ENCODE data around the gene TMBIM1.
A peak's percentile ranks its signal among the peaks of the same experiment; 100 is the strongest.
"Not testable (repeated sequence)": the region's sequence is repeated elsewhere in the genome, so short reads cannot be mapped to it uniquely, and the experiment has no call there.

TMBIM1 gene

DNA sequence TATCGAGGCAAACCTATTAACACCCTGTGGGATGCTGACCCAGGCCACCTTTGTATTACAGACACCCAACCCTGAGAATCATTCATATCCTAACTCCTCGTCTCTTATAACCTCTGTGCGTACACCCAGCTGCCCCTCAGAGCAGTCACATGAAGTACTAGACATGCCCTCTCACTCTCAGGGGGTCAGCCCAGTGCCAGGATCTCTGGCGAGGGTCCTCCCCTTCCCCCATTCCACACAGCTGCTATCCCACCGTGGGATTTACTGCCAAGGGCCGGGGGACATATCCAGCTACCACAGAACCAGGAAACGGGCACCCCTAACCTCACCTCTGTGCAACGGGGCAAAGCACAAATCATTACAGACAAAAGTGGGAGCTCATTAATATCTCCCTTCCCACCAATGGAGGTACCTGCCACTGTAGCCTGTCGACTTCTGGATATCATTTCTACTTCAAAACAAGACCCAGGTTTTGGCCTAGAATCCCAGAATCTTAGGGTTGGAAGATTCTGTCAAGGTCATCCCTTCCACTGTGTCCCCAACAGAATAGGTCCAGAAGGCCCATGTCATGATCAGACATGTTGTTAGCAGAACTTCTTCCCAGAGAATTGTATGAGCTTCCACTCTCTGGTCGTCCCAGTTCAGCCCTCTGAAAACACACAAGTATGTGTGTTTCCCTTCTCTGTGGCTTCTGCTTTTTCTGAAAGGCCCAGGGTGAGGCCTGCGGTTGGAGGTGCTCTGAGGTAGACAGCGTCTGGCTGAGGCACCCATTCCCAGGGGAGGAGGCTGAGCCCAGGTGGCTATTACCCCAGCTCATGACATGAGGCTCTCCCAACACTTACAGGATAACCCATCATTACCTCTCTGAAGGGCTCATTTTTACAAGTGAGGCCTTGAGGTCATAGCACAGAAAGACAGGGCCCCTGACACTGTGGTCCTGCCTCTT is 1.7 kb downstream of the TMBIM1 start:
- peak; percentile 43 for DNase-seq

DNA sequence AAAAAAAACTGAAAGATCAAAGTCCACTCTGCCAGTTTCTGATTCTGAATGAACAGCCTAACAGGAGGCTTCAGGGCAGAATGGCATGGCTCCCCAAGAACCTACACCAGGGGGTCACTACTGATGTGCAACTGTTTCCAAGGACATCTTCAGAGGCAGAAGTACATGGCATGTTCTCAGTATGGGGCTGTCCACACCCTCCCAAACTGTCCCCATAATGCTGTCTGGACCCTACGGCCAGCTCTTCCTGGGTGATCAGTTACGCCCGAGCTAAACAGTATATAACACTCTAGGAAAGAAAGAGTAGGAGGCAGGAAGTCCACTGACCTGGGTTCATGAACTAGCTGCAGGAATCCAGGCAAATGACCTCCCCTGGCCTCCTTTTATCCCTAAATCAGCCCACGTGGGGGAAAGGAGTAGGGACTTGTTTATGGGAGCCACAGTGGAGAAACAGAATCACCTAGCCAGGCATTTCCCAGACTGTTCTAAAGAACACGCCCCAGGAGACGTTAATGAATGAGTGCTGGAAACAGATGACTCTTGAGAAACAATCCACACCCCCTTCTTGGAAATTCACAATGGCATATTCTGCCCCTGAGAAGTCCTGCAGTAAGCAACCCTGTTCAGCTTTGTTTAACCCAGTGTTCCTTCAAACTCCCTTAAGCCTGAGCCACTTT is 2.5 kb downstream of the TMBIM1 start:
- no peak for DNase-seq

GRCh38 chr2:218286570-218287459 is 5.5 kb downstream of the TMBIM1 start:
- DNase-seq, result peak; percentile 96

DNA sequence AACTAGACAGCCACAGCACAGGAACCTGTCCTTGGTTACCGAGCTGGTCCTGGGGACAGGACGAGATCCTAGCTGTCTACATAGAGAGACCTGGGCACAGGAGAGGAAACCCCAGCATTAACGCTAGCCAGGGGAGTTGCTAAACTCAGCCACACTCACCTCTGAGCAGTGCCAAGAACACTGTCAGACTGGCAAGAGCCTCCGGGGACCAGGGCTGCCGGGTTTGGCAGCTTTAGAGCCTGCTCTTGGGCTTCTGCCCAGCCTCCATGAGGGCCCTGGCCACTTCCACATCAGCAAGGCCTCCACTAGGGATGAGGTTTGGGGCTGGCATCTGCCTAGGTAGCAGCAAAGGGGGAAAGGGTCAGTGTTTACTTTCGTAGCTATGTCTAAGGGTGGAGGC is 6.7 kb downstream of the TMBIM1 start:
- peak; percentile 51 for DNase-seq

GRCh38 chr2:218284106-218284811 is 8.0 kb downstream of the TMBIM1 start:
- no peak for DNase-seq

GRCh38 chr2:218282173-218282991 is 9.9 kb downstream of the TMBIM1 start:
- peak; percentile 57 for DNase-seq

GRCh38 chr2:218281449-218281848 is 10.9 kb downstream of the TMBIM1 start:
- DNase-seq, result no peak

GRCh38 chr2:218280260-218280870 is 11.9 kb downstream of the TMBIM1 start:
- no peak for DNase-seq

- DNase-seq, result no peak
Measured at GRCh38 chr2:218278531-218279360, 13.6 kb downstream of the TMBIM1 start.

DNA sequence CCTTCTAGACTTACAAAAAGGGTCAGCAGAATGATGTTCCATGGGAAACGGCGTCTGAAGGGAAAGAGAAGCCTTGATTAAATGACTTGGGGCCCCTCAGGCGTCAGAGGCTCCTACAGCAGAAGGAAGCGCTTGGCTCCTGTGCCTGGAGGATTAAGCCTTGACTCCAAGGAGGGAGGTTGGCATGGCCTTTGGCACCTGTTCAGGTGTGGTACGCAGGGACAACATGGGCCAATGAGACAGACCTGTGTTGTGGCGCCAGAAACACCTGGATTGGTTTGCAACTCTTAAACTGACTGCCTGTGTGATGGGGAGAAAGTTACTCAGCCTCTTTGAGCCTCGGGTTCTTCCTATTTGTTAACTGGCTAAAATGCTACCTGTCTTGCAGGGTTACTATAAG is 14.4 kb downstream of the TMBIM1 start:
- DNase-seq, result no peak

DNA sequence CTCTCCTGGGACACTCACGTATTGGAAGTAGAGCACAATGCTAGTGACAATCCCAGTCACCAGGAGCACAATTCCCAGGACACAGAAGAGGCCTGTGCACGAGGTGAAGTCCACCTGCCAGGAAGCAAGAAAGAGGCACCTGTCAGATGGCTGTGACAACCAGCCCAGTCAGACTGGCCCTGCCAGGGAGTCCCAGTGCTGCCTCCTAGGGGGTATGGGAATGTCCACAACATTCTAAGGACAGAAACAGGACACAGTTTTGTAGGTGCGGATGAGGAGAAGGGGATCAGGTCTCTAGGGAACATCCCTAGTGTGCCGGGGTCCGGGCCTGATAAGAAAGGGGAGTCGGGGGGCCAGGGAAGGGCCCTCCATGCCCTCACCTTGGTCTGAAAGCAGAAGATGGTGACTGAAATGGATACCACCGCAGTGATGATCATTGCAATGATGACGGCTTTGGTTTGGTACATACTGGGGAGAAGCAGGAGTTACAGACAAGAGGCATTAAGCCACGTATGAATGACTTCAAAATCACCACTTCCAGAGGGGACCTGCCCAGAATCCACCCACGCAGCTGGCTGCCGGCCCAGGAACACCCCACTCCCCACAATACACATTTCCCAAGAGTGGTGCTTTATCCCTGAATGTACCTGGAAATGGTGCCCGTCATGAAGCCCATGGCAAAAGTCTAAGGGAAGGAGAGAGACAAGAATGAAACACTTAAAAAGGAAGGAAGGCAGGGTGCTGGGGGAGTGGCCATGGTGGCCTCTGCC is 15.1 kb downstream of the TMBIM1 start:
- no peak for DNase-seq

- DNase-seq, result no peak
Measured at GRCh38 chr2:218275371-218276072, 16.8 kb downstream of the TMBIM1 start.

DNA sequence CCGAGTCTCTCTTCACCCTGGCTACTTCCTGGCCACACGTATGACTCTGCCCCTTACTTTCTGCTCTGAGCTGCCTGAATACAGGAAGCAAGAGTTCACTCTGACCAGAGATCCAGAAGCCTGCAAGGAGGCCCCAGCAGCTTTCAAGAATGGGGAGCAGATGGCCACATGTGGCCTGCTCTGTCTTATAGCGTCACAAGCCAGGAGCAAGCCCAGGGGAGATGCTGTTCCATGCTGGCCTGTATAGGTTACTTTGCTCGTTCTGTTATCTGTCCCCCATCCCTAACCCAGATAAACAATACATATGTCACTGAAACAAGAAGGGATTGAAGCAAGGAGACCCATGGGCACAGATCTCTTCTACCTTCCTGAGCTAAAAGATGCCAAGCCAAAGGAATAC is 17.7 kb downstream of the TMBIM1 start:
- no peak for DNase-seq

DNA sequence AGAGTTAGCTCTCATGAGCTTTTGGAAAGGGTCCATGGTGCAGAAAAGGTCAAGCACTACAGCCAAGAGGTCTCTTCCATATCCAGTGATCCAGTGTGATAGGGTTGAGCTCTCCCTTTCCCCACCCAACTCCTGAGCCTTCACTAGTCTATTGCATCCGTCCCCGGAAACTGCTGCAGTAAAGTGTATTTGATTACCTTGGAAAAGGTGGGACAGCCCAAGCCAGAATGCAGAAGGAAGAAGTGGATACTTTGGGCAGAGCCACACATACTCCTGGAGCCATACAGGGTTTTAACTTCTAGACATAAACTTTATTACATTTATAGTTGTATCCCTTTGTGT is 18.4 kb downstream of the TMBIM1 start:
- DNase-seq, result no peak

GRCh38 chr2:218273214-218273907 is 18.9 kb downstream of the TMBIM1 start:
- not testable (repeated sequence) for DNase-seq

DNA sequence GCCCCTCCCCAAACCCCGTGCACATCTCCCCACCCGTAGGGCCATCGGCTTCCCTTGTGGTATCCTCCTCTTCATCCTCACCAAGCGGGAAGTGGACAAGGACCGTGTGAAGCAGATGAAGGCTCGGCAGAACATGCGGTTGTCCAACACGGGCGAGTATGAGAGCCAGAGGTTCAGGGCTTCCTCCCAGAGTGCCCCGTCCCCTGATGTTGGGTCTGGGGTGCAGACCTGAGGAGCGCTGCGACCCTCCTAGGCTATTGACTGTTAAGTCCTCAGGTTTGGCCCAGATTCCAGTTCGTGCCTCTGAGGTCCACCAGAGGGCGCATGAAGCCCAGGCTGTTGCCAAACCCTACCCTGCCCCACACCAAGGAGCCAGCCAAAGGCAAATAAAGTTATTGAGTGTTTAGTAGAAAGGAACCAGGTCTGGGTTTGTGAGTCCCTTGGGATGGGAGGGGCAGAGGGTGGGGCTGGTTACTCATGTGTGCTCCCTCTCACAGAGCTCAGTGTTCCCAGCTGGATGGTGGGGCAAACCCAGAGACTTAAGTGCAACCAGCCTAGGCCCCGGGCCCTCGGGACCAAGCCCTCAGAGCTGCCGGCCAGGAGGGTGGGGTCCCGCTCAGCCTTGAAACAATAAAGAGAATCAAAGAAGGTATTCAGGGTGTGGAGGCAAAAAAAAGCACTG is 19.6 kb downstream of the TMBIM1 start:
- peak; percentile 89 for DNase-seq

DNA sequence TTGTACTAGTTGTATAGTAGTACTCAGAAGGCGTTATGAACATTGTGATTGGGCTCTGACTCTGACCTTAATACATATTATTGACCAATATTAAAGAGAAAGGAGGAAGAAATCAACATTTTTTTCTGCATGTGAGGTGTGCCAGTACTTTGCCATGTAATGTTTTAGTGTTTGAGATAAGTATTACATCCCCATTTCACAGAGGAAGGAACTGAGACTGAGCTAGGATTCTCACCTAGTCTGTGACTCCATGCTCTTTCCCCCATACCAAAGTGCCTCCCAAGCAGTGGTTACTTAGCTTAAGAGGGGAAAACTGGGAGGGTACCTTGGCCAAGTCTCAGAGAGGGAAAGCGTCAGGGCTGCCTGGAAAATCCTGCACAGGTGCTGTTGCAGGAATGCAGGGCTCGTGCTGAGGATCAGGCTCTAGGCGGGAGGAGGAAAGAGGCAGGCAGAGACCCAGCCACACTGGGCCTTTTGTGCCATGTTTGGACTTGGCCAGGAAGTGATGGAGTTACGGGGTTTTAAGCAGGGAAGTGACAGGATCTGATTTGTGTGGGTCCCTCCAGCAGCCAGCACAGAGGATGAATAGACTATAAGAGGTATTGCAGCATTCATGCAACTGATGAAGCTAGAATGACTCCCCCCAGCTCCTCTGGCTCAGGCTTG is 20.3 kb downstream of the TMBIM1 start:
- DNase-seq, result no peak

All from femur (tissue), 1 donor.